GM18951 (cell line): Measurements from ENCODE around the gene OR13C4.

Source experiments
- POLR2A ChIP-seq: IDR thresholded peaks from 4 replicates; pipeline ENCODE4 v1.6.1; 2011; ENCODE audit warnings: mild to moderate bottlenecking; ENCODE audit not compliant: insufficient read length, insufficient read depth; ENCODE audit errors: extremely low read depth
- in situ Hi-C: fragments of 300-500 bp; cut with MboI; formaldehyde crosslinking; loops from one replicate; pipeline ENCODE4 v1.12.0; 2022; ENCODE audit warnings: low sequenced_read_pairs, mixed read lengths, inconsistent platforms; ENCODE audit not compliant: unreplicated experiment

Gene OR13C4

DNA sequence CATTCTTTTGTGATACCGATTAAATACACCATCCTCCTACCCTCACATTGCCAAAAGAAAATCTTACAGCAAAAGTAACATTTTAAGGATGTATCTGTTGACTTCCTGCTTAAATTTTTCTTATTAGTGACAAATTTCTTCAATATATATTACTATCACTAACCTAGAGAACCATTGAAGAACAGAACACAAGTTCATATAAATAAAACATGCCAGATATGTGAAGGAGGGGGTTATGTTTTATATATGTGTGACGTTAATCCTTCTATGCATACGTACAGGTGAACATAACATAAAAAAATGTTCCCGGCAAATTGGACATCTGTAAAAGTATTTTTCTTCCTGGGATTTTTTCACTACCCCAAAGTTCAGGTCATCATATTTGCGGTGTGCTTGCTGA, 23.0 kb downstream of the OR13C4 start, which contains the start of gene OR13F1:
TSS of gene OR13F1 (plus strand) at position 301 of the 400 bp plus-strand sequence. CDS start at position 301, 0 bp downstream.
- in situ Hi-C loops, result no loop called here
- no peak for TF ChIP-seq POLR2A

DNA sequence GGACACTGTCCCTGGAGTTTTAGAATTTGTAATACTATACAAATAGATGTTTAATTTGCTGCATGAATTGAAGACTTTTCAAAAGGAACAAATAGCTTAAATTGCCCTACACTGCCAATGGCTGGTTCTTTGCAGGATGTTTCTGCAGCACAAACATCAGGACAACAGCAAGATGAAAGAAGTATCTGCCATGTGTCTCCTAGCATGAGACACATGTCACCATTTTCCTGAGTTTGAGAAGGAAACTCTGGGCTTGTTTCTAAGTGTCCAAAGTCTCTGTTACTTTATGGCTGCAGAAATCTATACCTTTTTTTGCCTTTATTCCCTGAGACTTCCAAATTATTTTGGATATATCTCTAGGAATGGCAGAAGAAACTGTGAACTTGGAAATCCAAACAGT, 23.6 kb downstream of the OR13C4 start:
- no peak for TF ChIP-seq POLR2A
- in situ Hi-C loops, result no loop called here

DNA sequence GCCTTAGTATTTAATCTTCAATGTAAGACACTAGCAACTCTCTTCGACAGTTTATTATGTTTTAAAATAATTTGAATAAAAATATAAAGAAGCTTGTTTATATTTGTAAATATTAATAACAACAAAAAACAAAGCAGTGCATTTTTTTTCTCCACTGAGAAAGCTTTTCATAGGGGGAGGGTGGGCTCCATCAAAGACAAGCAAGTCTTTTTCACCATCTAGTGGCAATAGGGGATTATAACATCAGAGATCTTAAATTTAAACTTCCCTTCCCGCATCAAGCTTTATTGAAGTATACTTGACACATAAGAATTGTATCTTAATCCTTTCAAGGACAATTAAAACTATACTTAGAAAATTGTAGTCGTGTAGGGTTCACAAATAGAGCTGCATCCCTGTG, 32.2 kb downstream of the OR13C4 start:
- in situ Hi-C loops, result no loop called here
- no peak for TF ChIP-seq POLR2A

DNA sequence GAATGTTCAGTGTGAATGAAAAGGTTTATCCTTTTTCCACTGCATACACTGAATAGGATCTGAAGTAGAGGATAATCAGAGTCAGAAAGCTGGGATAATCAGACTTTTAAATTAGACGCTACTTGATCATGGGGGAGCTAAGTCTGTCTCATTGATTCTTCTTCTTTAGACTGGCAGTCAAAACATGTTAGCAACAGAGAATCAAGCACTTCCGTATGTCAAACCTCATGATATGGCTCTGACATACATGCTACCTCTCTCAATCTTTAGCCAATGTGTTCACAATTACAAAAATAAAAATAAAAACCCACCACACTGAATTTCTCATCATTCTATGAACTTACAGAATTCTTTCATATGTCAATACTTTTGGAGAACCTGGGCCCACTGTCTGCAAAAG, 42.0 kb downstream of the OR13C4 start:
- TF ChIP-seq POLR2A, result no peak
- in situ Hi-C loops, result no loop called here

DNA sequence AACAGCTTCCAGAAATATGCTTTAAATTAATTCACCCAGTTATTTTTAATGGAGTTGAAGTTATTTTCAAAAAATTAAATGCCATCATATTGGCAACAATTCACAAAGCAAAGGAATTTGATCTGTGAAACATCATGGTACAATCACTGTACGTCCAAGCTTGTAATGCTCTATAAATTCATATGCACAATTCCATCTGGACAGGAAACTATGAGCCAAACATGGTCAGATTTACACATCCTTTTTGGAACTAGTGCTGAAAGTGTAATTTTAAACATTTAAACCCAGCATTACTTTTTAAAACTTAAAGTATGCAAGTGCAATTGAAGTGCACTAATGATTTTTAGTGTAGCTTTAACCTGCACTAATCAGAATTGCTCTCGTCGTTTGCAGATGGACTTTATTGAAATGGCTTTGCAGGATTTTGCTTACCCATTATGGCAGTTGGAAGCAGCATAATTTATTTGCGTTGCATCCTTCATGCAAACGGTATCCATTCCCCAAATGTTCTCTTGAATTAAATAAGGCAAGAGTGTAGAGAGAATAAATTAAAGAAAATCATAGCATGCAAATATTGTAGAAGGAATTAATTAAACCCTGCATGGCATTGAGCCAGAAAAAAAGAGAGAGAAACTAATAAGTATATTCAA, 44.0 kb downstream of the OR13C4 start:
- no peak for TF ChIP-seq POLR2A
- in situ Hi-C loops, result no loop called here
